Fibroblast of lung (primary cell): Measurements from ENCODE around the gene RNF180.

Experiments used
- EZH2 ChIP-seq: IDR thresholded peaks from 2 replicates; pipeline ENCODE4 v1.5.1; 2012; ENCODE audit warnings: low read length, control low read depth, mild to moderate bottlenecking; ENCODE audit errors: missing control alignments
- TF ChIP-seq, protein P1 (sequence below), 2 donors: IDR thresholded peaks in 1 of 2; conservative IDR thresholded peaks in 1 of 2; 1 replicate in 1 of 2; 2 replicates in 1 of 2; pipeline ENCODE4 v1.5.1; 2011 to 2012; ENCODE audit warnings: low read length in 2 of 2, control low read depth in 1 of 2, inconsistent platforms in 1 of 2, low read depth in 1 of 2, mild to moderate bottlenecking in 1 of 2

DNA sequence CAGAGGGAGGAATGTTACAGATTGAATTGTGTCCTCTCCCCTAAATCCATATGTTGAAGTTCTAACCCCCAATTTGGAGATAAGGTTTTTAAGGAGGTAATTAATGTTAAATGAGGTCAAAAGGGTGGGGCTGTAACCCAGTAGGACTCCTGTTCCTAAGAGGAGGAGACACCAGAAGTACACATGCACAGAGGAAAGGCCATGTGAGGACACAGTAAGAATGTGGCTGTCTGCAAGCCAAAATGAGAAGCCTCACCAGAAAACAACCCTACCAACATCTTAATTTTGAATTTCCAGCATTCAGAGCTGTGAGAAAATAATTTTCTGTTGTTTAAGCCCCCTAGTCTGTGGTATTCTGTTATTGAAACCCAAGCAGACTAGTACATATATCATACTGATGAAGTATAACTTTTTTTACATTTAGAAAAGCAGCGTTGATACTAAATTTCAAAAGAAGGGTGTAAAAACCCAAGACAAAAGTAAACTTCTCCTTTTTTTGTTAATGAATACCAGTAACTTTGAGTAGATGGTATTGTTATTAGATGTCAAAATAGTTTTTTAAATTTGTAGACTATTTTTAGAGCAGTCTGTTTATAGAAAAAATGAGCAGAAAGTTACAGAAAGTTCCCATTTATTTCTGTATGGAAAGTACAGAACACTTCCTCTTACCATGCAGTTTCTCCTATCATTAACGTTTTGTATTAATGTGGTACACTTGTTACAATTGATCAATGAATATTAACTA, 25.1 kb downstream of the RNF180 start:
- TF ChIP-seq, protein P1, sequence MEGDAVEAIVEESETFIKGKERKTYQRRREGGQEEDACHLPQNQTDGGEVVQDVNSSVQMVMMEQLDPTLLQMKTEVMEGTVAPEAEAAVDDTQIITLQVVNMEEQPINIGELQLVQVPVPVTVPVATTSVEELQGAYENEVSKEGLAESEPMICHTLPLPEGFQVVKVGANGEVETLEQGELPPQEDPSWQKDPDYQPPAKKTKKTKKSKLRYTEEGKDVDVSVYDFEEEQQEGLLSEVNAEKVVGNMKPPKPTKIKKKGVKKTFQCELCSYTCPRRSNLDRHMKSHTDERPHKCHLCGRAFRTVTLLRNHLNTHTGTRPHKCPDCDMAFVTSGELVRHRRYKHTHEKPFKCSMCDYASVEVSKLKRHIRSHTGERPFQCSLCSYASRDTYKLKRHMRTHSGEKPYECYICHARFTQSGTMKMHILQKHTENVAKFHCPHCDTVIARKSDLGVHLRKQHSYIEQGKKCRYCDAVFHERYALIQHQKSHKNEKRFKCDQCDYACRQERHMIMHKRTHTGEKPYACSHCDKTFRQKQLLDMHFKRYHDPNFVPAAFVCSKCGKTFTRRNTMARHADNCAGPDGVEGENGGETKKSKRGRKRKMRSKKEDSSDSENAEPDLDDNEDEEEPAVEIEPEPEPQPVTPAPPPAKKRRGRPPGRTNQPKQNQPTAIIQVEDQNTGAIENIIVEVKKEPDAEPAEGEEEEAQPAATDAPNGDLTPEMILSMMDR (conservative IDR thresholded peaks at IDR 0.05 in 1 of 2, IDR thresholded peaks at IDR 0.05 in 1 of 2; ENCODE audit: low read depth in 1 of 2, low read length in 2 of 2) = no peak
- no peak for TF ChIP-seq EZH2
